ENCODE results near the gene TNFRSF12A.
"Not testable (repeated sequence)": the region's sequence is repeated elsewhere in the genome, so short reads cannot be mapped to it uniquely, and the experiment has no call there.

TNFRSF12A gene

DNA sequence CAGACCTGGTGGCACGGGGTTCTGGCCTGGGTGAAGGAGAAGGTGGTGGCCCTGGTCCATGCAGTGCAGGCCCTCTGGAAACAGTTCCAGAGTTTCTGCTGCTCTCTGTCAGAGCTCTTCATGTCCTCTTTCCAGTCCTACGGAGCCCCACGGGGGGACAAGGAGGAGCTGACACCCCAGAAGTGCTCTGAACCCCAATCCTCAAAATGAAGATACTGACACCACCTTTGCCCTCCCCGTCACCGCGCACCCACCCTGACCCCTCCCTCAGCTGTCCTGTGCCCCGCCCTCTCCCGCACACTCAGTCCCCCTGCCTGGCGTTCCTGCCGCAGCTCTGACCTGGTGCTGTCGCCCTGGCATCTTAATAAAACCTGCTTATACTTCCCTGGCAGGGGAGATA, 49.0 kb downstream of the TNFRSF12A start:
- not testable (repeated sequence) for DNase-seq

- no peak for DNase-seq
These were observed 50.5 kb downstream of the TNFRSF12A start for GRCh38 chr16:3070608-3071111.

DNA sequence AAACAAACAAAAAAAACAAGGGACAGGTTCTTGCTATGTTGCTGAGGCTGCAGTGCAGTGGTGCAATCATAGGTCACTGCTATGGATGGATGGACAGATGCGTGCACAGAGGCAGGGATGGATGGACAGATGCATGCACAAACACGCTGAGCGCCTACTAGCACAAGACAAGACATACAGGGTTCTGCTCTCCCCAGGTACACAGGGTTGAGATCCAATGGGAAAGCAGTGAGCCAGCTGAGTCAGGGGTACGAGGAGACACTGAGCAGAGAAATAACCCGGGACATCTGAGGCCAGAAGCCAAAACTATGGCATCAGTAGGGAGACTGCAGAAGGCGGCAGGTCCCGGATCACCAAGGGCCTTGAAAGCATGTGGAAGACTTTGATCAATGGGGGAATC, 51.5 kb downstream of the TNFRSF12A start:
- no peak for DNase-seq

All from NCI-H2171 (cell line).